GM10248 (cell line): Measurements from ENCODE around the gene TRAF3.

ENCODE experiments used
- CTCF ChIA-PET: fragments of 300-600 bp; sonication (Branson Sonifier 250); formaldehyde crosslinking; extraction: SDS; loops from one replicate; lab custom pipeline; 2021; ENCODE audit warnings: antibody characterized with exemption; lab: Yijun Ruan, JAX
- POLR2A ChIA-PET: fragments of 350-650 bp; sonication (Branson Sonifier 250); formaldehyde crosslinking; extraction: SDS; loops from one replicate; lab custom pipeline; 2020; ENCODE audit warnings: antibody characterized with exemption; lab: Yijun Ruan, JAX
- DNase-seq: peaks from one replicate; pipeline ENCODE4 v3.0.0; 2012; ENCODE audit errors: extremely low spot score
- CTCF ChIP-seq: IDR thresholded peaks from 2 replicates; pipeline ENCODE4 v1.5.1; 2012; ENCODE audit warnings: mild to moderate bottlenecking, low read depth; ENCODE audit errors: extremely low read depth, missing control alignments, control extremely low read depth

The TRAF3 gene

GRCh38 chr14:102954081-102954789 is 177.0 kb downstream of the TRAF3 start:
- TF ChIP-seq CTCF: no peak
- POLR2A ChIA-PET: interaction anchor here (0.6 kb wide), 1 partner anchor 38 kb away, joined by 3 read pairs; no protein-coding TSS in a partner anchor
- no peak for DNase-seq
- CTCF ChIA-PET: no interaction called here

GRCh38 chr14:102955636-102956408 is 178.6 kb downstream of the TRAF3 start:
- ChIA-PET CTCF (interaction anchor here (0.8 to 1.2 kb wide), 3 partner anchors 11 to 20 kb away, joined by 3 read pairs; no protein-coding TSS in a partner anchor), POLR2A (no interaction called here)
- DNase-seq: no peak
- TF ChIP-seq CTCF: no peak

GRCh38 chr14:102957222-102957621 is 180.0 kb downstream of the TRAF3 start:
- CTCF ChIA-PET: no interaction called here
- no peak for DNase-seq
- POLR2A ChIA-PET: no interaction called here
- no peak for TF ChIP-seq CTCF

- no peak for DNase-seq
- ChIA-PET POLR2A (no interaction called here), CTCF (no interaction called here)
- no peak for TF ChIP-seq CTCF
These were observed 181.2 kb downstream of the TRAF3 start for GRCh38 chr14:102958461-102958860.
